Activated CD8-positive, alpha-beta memory T cell treated with anti-CD3 and anti-CD28 coated beads, Interleukin-2, amount 50 U/mL, for 48 hours (primary cell): Measurements from ENCODE around the gene CHAMP1.
A peak's percentile ranks its signal among the peaks of the same experiment; 100 is the strongest.
"Not testable (repeated sequence)": the region's sequence is repeated elsewhere in the genome, so short reads cannot be mapped to it uniquely, and the experiment has no call there.

ENCODE experiments used
- DNase-seq: peaks from one replicate; pipeline ENCODE4 v3.0.0-alpha.2; 2020

The CHAMP1 gene

DNA sequence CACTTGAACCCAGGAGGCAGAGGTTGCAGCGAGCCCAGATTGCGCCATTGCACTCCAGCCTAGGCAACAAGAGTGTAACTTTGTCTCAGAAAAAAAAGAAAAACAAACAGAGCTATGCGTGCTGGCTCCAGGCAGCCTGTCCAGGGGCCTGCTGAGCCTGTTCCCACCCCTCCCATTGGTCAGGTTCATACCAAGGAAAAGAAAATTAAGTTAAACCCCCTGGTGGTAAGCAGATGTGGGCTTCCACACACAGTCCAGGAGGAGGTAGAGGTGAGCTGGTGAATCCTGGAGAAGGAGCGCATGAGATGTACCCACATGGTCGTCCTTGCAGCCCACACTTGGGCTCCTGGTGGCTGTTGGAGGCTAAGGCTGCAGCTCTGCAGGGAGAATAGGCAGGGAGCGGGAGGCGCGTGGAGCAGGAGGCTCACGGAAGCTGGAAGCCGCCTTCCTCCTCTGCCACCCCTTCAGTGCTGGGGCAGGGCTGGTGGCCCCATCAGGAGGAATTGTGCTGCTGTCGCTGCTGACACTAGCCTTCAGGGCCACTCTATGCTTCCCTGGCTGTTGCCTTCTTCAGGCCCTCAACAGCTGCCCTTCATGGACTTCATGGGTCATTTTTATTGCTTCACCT is 10.5 kb upstream of the CHAMP1 start:
- no peak for DNase-seq

DNA sequence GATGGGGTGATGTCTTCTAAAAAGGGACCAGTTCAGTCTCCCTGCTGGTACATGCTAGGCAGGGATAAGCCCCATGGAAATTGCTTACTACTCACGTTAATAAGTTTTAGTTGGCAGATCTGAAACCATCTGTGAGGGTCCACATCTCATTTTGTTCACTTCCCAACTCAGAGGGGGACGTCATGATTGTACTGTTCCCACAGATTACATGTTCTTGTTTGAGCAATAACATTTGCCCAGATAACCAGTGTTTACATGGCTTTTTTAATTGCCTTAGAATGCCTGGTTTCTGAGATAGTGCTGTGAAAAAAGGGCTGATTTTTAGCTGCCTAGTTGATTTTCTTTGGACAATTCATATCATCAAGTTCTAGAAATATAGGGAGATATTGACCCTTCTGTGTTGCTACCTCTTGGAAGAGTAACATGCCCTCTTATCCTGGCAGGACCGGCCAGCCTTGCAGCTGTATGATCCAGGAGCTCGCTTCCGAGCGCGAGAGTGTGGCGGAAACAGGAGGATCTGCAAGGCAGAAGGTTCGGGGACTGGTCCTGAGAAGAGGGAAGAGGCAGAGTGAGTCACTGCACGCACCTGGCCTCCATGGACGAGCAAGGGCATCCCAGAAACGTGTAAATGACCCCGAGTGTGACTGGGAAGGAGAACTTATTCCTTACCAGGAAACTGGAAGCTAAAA is 9.8 kb upstream of the CHAMP1 start:
- no peak for DNase-seq

DNA sequence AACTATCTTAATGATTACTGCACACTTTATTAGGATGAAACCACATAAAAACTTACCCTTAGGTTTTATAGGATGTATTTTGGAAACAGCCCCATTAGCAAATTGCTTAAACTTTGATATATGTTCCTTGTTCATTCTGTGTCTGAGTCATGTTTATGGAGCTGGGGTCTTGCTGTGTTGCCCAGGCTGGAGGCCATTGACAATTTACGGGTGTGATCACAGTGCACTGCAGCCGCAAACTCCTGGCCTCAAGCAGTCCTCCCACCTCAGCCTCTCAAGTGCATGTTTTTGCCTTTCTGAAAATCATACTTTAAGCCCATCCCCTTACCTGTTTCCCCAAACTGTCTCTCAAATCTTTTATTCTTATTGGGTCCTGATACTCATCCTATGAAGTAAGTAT is 5.2 kb upstream of the CHAMP1 start:
- no peak for DNase-seq

DNA sequence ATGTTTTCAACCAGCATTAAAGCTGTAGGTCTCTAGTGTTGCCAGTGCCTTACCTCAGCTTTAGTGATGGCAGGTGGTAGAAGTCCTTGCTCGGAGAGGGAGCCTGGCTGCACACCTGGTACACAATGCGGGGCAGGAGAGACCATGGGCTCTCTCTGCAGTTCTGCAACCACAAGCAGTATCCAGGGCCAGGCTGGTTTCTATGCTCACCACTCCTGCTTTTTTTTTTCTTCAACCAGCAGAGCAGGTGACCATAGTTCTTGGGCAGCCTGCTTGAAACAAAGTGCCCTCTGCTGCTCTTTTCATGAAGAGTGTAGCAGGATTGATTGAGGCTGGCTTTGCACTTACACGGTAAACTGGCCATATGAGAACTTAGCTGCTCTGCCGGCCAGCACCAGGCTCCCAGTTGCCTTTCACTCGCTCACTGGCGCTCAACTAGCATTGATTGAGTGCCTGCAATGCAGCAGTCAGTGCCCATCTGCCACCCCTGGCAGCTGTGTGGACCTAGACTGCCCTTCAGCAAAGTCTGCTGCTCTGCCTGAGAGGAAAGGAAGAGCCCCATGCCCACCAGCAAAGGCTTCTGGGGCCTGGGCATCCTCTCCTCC is 4.4 kb upstream of the CHAMP1 start:
- no peak for DNase-seq

DNA sequence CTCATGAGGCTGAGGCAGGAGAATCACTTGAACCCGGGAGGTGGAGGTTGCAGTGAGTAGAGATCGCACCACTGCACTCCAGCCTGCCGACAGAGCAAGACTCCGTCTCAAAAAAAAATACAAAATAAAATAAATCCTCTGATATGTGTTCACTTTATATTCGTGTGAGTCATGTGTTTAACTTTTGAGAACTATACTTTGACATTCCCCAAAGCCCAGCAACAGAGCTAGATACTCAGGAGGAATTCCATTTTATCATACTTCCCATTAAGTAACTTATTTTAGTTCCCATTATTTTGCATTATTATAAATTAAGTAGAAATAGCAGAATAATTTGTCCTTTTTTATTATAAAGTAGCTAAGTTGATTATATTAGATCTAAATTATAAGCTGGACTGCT is 3.3 kb upstream of the CHAMP1 start:
- DNase-seq: no peak

DNA sequence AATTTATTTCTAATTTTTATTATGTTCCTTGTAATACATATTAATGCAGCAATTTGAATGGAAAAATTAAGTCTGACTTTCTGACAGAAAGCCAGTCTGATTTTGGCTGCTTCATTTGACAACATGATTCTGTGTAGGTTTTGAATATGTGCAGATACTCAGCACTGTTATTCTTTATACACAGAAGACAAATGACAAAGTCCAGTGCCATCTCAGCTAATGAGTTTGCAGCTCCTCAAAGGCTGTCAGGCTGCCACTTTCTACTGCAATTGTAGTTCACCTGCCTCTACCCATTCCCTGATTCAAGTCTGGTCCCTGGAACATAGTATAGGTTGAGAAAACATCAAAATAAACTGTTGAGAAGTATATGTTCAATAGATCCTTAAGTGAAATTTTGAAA is 2.9 kb upstream of the CHAMP1 start:
- no peak for DNase-seq

DNA sequence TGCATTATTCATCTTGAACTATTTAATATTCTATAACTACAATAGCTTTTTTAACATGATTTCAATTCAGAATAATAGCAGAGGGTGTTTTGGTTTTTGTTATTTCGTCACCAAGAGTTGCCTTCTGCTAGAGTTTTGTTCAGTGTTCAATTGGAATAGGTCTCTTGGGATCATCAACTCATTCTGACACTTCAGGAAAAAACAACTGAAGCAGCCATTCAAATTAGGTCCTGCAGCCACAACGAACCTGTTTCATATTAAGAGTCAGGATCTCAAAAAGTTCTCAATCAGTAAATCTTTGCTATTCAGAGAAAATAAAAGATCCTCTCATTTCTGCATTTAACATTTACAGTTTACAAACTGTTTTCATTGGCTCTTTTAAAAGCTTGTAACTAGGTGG is 2.4 kb upstream of the CHAMP1 start:
- no peak for DNase-seq

DNA sequence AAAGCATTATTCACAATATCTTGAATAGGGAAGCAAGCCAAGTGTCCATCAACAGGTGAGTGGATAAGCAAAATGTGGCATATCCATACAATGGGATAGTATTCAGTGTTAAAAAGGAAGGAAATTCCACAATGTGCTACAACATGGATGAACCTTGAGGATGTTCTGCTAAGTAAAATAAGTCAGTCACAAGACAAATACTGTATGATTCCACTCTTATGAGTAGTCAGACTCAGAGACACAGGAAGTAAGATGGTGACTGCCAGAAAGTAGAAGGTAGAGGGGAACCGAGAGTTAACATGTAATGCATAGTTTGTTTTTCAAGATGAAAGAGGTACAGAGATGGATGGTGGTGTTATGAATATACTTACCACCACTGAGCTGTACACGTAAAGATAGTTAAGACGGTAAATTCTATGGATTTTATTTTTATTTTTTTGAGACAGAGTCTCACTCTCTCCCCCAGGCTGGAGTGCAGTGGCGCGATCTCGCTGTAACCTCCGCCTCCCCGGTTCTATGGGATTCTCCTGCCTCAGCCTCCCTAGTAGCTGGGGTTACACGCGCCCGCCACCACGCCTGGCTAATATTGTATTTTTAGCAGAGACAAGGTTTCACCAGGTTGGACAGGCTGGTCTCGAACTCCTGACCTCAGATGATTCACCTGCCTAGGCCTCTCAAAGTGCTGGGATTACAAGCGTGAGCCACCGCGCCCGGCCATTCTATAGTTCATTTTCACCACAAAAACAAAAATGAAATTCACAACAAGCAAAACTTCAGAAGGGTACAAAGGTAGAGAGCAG is 1.0 kb upstream of the CHAMP1 start:
- peak; percentile 71 for DNase-seq

DNA sequence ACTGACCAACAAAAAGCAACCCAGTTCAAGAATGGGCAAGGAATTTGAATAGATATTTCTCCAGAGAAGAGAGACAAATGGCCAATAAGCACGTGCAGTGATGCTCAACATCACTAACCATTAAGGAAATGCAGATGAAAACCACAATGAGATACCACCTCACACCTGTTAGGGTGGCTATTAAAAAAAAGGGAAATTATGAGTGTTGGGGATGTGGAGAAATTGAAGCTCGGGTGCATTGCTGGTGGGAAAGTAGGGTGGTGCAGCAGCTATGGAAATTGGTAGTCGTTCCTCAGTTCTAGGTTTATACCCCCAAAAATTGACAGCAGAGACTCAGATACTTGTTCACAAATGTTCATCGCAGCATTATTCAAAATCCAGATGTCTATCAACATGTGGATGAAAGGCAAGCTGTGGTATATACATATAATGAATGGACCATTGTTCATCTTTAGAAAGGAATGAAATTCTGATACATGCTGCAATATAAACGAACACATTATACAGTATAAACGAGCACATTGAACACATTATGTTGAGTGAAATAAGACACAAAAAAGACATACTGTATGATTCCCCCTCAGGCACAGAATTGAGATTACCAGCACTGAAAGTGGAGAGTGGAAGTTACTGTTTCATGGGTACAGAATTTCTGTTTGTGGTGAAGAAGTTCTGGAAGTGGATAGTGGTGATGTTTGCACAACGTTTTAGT is 927 bp downstream of the CHAMP1 start:
- DNase-seq: no peak

DNA sequence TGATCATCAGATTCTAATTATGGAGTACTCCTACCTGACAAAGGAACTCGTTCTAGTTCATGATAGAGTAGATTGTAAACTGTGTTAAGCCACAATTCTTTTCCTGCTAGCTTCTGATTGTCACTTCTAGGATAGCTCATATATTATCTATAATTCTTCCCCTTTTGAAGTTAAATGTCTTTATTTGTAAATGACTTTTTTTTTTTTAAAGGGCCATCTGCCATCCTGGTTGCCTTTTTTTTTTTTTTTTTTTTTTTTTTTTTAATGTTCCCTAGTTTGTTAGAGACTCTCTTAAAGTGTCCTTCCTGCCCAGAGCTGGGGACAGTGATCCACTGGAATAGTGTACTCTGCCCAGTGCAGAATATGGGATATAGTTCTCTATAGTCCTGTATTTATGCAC is 4.3 kb downstream of the CHAMP1 start:
- no peak for DNase-seq

DNA sequence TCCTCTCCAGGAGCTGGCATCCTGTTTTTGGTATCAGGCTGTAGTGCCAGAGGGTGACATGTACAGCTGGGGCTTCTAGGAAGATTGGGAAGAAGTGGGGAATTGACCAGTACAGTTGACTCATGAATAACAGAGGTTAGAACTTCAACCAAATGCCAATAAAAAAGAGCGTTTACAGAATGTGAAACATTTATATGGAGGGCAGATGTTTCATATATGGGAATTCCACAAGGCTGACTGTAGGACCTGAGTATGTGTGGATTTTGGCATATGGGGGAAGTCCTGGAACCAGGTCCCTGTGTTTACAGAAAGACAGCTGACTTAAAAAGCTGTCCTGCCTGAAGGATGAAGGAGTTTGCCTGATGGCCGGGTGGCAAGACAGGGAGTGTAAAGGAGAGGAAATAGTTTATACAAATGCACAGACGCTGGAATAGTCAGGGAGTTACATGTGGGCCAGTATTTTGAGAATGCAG is 5.2 kb downstream of the CHAMP1 start:
- DNase-seq: no peak

DNA sequence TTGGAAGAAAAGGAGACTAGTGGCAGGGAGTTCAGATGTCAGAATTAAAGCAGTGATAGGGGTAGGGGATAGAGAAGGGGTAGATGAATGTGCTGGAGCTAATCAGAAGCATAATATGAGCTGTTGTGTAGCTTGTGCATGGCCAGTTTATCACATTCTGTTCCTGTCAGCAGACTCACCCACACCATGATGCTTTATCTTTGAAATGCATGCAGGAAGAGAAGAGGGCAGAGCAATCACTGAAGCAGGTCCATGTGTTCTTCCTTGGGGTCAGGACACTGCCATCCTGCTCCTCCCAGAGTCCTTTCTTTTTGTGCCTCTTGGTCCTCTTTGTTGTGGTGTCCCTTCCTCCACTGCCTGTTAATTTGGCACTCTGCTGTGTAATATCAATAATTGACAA is 5.8 kb downstream of the CHAMP1 start:
- DNase-seq: no peak

DNA sequence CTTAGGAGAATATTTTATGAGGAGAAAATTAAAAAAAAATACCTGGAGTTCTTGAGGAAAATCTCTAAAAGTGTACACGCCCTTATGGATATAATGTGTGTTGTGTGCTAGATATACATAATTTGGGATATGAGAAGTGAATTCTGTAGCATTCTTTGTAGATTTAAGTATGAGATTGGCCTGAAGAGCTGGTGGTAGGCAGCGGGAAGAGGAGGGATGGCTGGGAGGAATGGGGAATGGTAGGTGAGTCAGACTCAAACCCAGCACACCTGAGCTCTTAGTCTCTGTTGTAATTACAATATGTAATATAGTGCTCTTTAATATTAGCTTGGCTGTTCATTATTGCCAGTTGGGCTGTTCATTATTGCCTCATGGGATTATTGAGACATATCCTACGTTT is 7.0 kb downstream of the CHAMP1 start:
- DNase-seq: no peak

DNA sequence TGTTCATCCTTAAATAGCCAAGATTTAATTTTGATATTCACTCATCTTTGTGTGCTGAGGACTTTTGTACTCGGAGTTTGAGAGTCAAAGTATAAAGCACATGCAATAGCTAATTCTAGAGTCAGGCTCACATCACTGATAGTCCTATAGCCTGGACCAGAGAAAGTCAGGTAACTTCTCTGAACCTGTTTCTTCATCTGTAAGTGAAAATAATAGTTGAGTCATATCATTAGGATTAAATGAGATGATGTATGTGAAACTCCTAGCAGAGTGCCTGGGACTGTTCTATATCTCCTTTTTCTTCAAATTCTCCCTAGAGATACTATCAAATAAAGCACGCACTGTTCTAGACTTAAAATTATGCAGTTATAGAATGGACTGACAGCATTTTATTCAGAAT is 9.0 kb downstream of the CHAMP1 start:
- no peak for DNase-seq

DNA sequence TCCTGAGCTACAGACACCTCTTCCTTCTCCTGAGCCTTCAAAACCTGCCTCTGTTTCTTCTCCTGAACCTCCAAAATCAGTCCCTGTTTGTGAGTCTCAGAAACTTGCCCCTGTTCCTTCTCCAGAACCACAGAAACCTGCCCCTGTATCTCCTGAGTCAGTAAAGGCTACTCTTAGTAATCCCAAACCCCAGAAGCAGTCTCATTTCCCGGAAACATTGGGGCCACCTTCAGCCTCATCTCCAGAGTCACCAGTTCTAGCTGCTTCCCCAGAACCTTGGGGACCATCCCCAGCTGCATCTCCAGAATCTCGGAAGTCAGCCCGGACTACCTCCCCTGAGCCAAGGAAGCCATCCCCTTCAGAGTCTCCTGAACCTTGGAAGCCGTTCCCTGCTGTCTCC is 10.0 kb downstream of the CHAMP1 start:
- no peak for DNase-seq

DNA sequence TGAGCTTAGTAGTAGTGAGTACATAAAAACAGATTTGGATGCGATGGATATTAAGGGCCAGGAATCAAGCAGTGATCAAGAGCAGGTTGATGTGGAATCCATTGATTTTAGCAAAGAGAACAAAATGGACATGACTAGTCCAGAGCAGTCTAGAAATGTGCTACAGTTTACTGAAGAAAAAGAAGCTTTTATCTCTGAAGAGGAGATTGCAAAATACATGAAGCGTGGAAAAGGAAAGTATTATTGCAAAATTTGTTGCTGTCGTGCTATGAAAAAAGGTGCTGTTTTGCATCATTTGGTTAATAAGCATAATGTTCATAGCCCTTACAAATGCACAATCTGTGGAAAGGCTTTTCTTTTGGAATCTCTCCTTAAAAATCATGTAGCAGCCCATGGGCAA is 11.4 kb downstream of the CHAMP1 start:
- no peak for DNase-seq

DNA sequence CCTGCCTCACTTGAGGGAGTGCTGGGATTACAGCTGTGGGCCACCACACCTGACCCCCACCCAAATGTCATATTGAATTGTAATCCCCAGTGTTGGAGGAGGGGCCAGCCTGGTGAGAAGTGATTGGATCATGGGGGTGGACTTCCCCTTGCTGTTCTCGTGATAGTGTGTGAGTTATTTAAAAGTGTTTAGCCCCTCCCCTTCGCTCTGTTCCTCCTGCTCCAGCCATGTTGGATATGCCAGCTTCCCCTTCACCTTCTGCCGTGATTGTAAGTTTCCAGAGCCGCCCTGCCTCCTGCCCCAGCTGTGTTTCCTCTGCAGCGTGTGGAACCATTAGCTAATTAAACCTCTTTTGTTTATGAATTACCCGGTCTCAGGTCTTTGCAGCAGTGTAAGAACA is 13.7 kb downstream of the CHAMP1 start:
- DNase-seq: no peak

DNA sequence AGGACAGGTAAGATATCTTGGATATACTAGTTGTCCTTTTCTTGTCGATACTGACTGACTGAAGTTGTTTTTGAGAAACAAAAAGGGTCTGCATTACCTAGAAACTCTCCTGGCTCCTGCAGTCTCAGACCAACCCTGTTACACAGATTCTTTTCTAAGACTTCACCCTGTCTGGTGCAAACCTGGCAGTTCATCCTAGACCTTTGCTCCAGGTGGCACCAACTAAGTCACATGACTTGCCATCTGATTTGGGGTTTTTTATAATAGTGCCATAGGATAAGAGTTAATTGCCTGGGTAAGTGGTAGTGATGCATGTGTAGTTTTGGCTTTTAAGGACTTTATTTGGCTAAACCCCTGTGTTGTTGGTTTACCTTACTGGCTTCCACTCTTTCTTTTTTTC is 14.3 kb downstream of the CHAMP1 start:
- no peak for DNase-seq

DNA sequence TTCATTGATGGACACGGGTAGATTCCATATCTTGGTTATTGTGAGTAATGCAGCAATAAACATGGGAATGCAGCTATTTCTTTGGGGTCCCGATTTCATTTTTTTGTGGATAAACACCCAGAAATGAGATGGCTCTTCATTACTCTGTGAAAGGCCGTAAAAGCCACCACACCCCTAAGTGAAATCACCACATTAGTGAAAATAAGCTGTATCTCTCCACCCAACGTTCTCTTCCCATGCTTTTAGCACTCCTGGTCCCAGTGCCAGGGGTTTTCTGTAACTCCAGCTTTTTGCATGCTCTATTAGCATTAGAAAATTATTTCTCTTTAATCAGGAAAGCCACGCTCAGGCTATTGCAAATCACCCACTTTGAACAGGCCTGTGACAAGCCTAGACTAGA is 15.8 kb downstream of the CHAMP1 start:
- no peak for DNase-seq

DNA sequence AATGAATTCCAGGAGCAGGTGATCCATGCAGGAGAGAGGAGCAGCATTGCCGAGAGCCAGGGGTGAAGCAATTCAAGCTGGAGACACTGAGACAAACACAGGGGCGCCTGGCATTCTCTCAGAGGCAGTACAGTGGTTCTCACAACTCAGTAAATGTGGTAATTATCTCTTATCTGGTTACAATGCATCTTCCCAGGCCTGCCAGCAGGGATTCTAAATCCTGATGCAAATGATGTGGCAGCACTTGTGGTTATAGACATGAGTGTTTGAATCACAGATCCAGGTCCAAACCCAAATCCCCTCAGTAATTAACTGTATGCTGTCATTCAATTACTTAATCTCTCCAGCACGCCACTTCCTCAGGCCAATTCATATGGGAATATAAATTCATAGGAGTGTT is 19.6 kb downstream of the CHAMP1 start:
- not testable (repeated sequence) for DNase-seq

DNA sequence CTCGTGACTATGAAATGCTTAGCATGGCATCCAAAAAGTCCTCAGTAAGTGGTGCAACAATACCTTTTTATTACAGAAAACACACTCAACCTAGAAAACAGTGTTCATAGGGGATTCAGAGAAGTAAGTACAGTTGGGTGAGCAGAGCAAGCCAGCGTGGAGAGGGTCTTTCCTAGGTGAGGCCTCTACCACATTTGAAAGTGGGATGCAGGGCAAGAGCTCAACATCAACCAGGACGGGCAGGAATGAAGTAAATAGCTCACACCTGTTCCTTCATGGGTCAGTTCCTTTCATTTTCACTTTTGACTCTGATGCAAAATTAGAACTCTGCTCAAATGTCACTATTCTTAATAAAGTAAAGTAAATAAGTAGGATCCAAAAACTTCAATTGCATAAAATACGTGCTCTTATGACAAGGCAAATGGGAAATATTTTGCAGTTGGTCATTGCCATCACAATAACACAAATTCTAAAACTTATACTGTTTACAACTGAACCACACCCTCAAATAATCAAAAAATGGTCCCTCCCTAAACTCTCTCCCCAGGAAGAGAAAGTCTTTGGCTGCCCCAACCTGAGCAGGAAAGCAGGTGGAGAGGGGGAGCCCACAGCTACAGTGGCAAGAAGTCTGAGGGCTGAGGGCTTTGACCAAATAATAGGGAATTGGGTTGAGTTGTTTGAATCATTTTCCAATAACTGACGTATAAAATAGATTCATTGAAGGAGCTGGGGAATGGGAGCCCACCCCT is 20.2 kb downstream of the CHAMP1 start:
- DNase-seq: no peak

DNA sequence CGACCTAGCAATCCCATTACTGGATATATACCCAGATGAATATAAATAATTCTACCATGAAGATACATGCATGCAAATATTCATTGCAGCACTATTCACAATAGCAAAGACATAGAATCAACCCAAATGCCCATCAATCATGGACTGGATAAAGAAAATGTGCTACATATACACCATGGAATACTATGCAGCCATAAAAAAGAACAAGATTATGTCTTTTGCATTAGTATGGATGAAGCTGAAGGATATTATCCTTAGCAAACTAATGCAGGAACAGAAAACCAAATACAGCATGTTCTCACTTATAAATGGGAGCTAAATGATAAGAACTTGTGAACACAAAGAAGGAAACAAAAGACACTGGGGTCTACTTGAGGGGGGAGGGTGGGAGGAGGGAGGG is 22.2 kb downstream of the CHAMP1 start:
- not testable (repeated sequence) for DNase-seq
